ENCODE data around the gene LUC7L3.
"Not testable (repeated sequence)": the region's sequence is repeated elsewhere in the genome, so short reads cannot be mapped to it uniquely, and the experiment has no call there.

LUC7L3 gene, protein sequence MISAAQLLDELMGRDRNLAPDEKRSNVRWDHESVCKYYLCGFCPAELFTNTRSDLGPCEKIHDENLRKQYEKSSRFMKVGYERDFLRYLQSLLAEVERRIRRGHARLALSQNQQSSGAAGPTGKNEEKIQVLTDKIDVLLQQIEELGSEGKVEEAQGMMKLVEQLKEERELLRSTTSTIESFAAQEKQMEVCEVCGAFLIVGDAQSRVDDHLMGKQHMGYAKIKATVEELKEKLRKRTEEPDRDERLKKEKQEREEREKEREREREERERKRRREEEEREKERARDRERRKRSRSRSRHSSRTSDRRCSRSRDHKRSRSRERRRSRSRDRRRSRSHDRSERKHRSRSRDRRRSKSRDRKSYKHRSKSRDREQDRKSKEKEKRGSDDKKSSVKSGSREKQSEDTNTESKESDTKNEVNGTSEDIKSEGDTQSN

DNA sequence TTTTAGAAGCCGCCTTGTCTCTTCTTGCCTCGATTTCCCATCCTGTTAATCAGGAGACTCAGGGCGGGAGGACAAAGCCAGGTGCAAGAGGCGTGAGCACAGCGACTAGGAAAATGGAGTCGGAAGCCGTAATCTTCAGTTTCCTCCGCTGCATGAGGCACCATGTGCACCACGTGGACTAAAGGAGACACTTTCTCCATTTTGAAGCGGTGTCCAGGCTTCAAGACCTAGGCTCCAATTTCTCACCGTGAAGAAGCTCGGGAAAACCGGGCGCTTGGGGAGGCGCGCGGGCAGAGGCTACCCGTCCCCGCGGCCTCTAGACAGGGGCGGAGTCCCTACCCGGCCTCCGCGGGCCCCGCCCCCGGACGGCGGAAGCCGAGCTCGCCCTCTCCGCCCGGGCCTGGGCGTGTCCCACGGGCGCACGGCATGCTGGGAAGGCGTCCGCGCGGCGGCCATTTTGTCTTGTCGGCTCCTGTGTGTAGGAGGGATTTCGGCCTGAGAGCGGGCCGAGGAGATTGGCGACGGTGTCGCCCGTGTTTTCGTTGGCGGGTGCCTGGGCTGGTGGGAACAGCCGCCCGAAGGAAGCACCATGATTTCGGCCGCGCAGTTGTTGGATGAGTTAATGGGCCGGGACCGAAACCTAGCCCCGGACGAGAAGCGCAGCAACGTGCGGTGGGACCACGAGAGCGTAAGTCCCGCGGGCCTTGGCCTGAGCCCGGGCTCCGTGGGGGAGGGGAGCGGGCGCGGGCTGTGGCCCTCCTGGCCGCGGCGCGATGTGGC, at the start of gene LUC7L3:
LUC7L3 (plus strand) TSS at position 460 of the 780 bp plus-strand sequence; CDS start at position 590, 130 bp downstream.
- in situ Hi-C loops (cut with HindIII; ENCODE audit: low pct_ligation_motif_present, low pct_unique_long_range_greater_than_20kb, low sequenced_read_pairs), result no loop called here
- peak; percentile 96 for DNase-seq

DNA sequence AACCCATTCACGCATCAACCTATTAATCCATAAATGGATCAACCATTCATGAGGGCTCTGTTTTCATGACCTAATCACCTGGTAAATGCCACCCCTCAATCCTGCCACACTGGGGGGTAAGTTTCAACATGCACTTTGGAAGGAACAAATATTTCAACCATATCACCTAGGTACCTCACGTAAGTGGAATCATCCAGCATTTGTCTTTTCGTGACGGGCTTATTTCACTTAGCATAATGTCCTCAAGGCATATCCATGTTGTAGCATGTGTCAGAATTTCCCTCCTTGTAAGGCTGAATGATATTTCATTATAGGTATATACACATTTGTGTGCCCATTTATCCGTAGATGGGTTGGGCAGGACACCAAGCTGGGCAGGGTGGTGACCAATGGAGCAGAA, 47.3 kb upstream of the LUC7L3 start:
- no peak for DNase-seq
- in situ Hi-C loops (cut with HindIII; ENCODE audit: low pct_ligation_motif_present, low pct_unique_long_range_greater_than_20kb, low sequenced_read_pairs), result no loop called here

DNA sequence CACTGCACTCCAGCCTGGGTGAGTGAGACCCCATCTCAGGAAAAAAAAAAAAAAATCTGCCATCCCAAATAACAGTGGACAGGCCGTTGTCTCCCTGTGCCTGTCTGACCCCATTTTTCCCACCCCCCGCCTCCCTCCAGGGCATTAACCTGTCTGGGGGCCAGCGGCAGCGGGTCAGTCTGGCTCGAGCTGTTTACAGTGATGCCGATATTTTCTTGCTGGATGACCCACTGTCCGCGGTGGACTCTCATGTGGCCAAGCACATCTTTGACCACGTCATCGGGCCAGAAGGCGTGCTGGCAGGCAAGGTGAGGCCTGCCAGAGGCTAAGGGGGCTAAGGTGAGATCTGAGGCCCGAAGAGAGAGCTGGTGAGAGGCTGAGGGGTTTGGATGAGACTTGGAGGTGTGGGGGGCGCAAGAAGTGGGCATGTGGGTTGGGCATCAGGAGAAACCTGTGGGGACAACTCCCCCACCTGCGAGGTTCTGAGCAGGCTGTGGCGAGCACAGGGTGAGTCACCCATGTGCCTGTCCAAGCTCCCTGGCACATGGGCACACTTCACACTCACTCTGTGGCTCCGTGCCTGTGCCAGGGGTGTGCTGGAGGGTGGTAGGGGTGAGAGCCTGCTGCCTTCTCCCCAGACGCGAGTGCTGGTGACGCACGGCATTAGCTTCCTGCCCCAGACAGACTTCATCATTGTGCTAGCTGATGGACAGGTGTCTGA, 46.4 kb upstream of the LUC7L3 start:
- in situ Hi-C loops (cut with HindIII; ENCODE audit: low pct_ligation_motif_present, low pct_unique_long_range_greater_than_20kb, low sequenced_read_pairs), result no loop called here
- DNase-seq, result peak; percentile 73

DNA sequence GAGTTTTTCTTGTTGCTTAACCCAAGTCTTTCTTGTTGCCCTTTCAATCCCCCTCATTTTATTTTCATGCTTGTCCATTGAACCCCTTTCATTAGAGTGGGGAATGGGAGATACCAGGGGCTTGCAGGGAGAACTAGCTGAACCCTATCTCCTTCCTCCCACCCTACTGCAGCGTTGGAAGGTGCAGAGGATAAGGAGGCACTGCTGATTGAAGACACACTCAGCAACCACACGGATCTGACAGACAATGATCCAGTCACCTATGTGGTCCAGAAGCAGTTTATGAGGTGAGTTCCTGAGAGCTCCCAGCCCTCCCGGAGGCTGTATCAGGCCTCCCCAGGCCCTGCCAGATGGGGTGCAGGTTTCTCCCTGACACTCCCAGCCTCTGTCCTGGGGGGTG, 44.2 kb upstream of the LUC7L3 start:
- in situ Hi-C loops (cut with HindIII; ENCODE audit: low pct_ligation_motif_present, low pct_unique_long_range_greater_than_20kb, low sequenced_read_pairs), result no loop called here
- DNase-seq, result no peak

GRCh38 chr17:50675627-50676026, 43.8 kb upstream of the LUC7L3 start:
- no peak for DNase-seq
- in situ Hi-C loops (cut with HindIII; ENCODE audit: low pct_ligation_motif_present, low pct_unique_long_range_greater_than_20kb, low sequenced_read_pairs), result no loop called here

DNA sequence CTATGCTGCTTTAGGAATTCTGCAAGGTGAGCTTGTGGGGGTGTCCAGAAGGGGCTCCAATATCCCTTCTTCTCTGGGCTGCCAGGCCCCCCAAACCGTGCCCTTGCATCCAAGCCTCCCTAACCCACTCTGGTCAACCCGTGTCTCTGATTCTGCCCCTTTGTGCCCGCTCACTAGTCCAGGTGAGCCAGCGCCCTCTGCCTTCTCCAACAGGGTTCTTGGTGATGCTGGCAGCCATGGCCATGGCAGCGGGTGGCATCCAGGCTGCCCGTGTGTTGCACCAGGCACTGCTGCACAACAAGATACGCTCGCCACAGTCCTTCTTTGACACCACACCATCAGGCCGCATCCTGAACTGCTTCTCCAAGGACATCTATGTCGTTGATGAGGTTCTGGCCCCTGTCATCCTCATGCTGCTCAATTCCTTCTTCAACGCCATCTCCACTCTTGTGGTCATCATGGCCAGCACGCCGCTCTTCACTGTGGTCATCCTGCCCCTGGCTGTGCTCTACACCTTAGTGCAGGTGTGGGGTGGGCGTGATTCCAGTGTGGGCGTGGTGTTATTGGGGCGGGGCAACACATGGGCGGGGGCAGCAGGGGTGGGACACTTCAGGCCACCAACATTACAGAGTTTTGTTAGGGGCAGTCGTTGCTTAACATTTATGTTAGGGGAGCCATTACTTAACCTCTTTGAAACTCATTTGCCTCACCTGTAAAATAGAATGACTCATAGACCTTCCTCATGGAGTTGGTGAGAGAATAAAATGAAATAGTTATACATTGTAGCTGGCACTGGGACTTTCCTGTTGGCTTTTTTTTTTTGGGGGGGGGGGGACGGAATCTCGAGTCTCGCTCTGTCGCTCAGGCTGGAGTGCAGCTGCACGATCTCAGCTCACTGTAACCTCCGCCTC, 43.1 kb upstream of the LUC7L3 start:
- DNase-seq, result no peak
- in situ Hi-C loops (cut with HindIII; ENCODE audit: low pct_ligation_motif_present, low pct_unique_long_range_greater_than_20kb, low sequenced_read_pairs), result no loop called here

GRCh38 chr17:50677851-50678375, 41.5 kb upstream of the LUC7L3 start:
- in situ Hi-C loops (cut with HindIII; ENCODE audit: low pct_ligation_motif_present, low pct_unique_long_range_greater_than_20kb, low sequenced_read_pairs), result no loop called here
- DNase-seq, result no peak

GRCh38 chr17:50679008-50679544, 40.3 kb upstream of the LUC7L3 start:
- in situ Hi-C loops (cut with HindIII; ENCODE audit: low pct_ligation_motif_present, low pct_unique_long_range_greater_than_20kb, low sequenced_read_pairs), result no loop called here
- no peak for DNase-seq

- in situ Hi-C loops (cut with HindIII; ENCODE audit: low pct_ligation_motif_present, low pct_unique_long_range_greater_than_20kb, low sequenced_read_pairs), result no loop called here
- no peak for DNase-seq
These were observed 39.3 kb upstream of the LUC7L3 start for GRCh38 chr17:50680126-50680525.

- in situ Hi-C loops (cut with HindIII; ENCODE audit: low pct_ligation_motif_present, low pct_unique_long_range_greater_than_20kb, low sequenced_read_pairs); DNase-seq: not testable (repeated sequence)
These were observed 38.7 kb upstream of the LUC7L3 start for GRCh38 chr17:50680543-50681262.

DNA sequence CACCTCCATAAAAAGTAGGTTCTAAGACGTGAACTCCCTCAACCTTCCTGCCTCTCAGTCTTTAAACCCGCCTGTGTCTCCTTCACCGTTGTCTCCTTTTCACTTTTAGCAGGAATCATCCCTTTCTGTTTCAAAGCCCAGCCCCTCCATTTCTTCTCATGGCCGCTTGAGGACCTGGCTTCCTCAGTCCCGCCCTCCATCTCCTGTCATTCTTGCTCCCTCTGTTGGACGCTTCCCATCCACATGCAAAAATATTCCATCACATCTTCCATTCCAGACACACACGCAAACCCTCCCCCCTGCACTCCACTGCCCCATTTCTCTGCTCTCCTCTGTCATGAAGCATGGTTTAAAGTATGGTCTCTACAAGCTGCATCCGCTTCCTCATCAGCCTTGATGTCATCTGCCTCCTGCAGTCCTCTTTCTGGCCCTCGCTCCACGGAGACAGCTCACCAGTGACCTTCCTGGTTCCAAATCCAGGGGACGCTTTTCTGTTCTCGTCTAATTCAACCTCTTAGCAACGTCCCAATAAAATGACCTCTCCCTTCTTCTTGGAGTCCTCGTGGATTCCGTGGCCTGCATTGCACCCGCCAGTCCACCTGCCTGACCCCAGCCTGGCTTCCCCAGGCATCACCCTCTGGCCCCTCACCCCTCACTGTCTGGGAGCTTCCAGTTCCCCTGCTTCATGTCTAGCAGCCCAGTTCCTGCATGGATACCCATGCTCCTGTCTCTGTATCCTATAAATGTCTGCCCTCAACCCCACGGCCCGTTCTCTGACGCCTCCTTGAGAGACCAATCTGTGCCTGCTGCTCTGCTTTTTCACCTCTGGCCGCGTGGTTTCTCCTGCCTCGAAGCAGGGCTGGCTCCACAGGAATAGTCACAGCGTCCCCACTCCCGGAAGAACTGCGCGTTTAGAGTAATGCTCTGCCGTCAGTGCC, 37.9 kb upstream of the LUC7L3 start:
- peak; percentile 82 for DNase-seq
- in situ Hi-C loops (cut with HindIII; ENCODE audit: low pct_ligation_motif_present, low pct_unique_long_range_greater_than_20kb, low sequenced_read_pairs), result no loop called here

GRCh38 chr17:50682441-50682840, 37.0 kb upstream of the LUC7L3 start:
- in situ Hi-C loops (cut with HindIII; ENCODE audit: low pct_ligation_motif_present, low pct_unique_long_range_greater_than_20kb, low sequenced_read_pairs), result no loop called here
- DNase-seq, result no peak

DNA sequence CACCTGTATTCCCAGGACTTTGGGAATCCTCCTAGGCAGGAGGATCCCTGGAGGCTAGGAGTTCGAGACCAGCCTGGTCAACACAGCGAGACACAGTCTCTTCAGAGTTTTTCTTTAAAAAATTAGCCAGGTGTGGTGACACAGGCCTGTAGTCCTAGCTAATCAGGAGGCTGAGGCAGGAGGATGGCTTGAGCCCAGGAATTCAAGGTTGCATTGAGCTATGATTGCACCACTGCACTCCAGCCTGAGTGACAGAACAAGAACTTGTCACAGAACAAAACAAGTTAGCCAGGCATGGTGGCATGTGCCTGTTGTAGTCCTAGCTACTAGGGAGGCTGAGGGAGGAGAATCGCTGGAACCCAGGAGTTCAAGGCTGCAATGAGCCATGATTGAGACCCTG, 36.5 kb upstream of the LUC7L3 start:
- in situ Hi-C loops (cut with HindIII; ENCODE audit: low pct_ligation_motif_present, low pct_unique_long_range_greater_than_20kb, low sequenced_read_pairs), result no loop called here
- DNase-seq, result no peak

GRCh38 chr17:50683434-50684287, 35.7 kb upstream of the LUC7L3 start:
- in situ Hi-C loops (cut with HindIII; ENCODE audit: low pct_ligation_motif_present, low pct_unique_long_range_greater_than_20kb, low sequenced_read_pairs), result no loop called here

GRCh38 chr17:50684288-50684611, 35.2 kb upstream of the LUC7L3 start:
- in situ Hi-C loops (cut with HindIII; ENCODE audit: low pct_ligation_motif_present, low pct_unique_long_range_greater_than_20kb, low sequenced_read_pairs), result no loop called here
- DNase-seq, result no peak

More at GRCh38 chr17:50683434-50684287, 35.7 kb upstream of the LUC7L3 start:
- DNase-seq, result no peak

Data from ACHN (cell line).